CD14-positive monocyte (primary cell): ENCODE results near the gene STAP1. TPM values are rescaled to one million over a fixed set of nuclear protein-coding genes. Genes with fewer than 3 reads are reported as not detected.

Experiments
- DNase-seq, 3 donors: peaks; one replicate each; pipeline ENCODE4 v3.0.0-alpha.2; 2011 to 2022
- H2AFZ ChIP-seq: 2 replicates; pipeline ENCODE4 v1.6.0; 2012; ENCODE audit warnings: mild to moderate bottlenecking, low read depth, low read length, inconsistent platforms; ENCODE audit not compliant: insufficient read depth, poor library complexity, severe bottlenecking
- H3K27ac ChIP-seq, 2 donors: 1 replicate in 1 of 2; 2 replicates in 1 of 2; pipeline ENCODE4 v1.5.1; 2012 to 2013; ENCODE audit warnings: low read length in 2 of 2, control low read depth in 1 of 2, inconsistent platforms in 1 of 2, low read depth in 1 of 2, mild to moderate bottlenecking in 1 of 2
- H3K27me3 ChIP-seq, 2 donors: one replicate each; pipeline versions ENCODE4 v1.6.0 to v1.6.1; 2011 to 2013; ENCODE audit warnings: low read length in 2 of 2; ENCODE audit not compliant: control insufficient read depth in 2 of 2, insufficient read depth in 2 of 2
- H3K36me3 ChIP-seq, 2 donors: replicated peaks in 1 of 2; 1 replicate in 1 of 2; 2 replicates in 1 of 2; pipeline versions ENCODE4 v1.5.1 to v1.6.1; 2012 to 2013; ENCODE audit warnings: low read length in 2 of 2, control low read depth in 1 of 2, inconsistent platforms in 1 of 2, mild to moderate bottlenecking in 1 of 2; ENCODE audit not compliant: insufficient read depth in 2 of 2, control insufficient read depth in 1 of 2
- H3K4me1 ChIP-seq, 2 donors: 1 replicate in 1 of 2; 2 replicates in 1 of 2; pipeline versions ENCODE4 v1.5.1 to v1.6.1; 2012 to 2013; ENCODE audit warnings: low read length in 2 of 2, control low read depth in 1 of 2, inconsistent platforms in 1 of 2, mild to moderate bottlenecking in 1 of 2, moderate library complexity in 1 of 2; ENCODE audit not compliant: insufficient read depth in 2 of 2, control insufficient read depth in 1 of 2
- H3K4me2 ChIP-seq: replicated peaks from 2 replicates; pipeline ENCODE3; 2012; ENCODE audit warnings: low read length, moderate library complexity, mild to moderate bottlenecking; ENCODE audit not compliant: poor library complexity, severe bottlenecking; ENCODE audit errors: extremely low read depth
- H3K4me3 ChIP-seq, 3 experiments: fragments of 200-600 bp in 1 of 3; sonication (generic) in 1 of 3; replicated peaks in 1 of 3; 1 replicate in 2 of 3; 2 replicates in 1 of 3; pipeline ENCODE4 v1.5.1; 2011 to 2013; ENCODE audit warnings: low read length in 3 of 3, mild to moderate bottlenecking in 3 of 3, control low read depth in 2 of 3, low read depth in 2 of 3, inconsistent platforms in 1 of 3, moderate library complexity in 1 of 3
- H3K79me2 ChIP-seq: 2 replicates; pipeline ENCODE4 v1.6.0; 2012; ENCODE audit warnings: mild to moderate bottlenecking, control low read depth, inconsistent platforms, low read length, moderate library complexity; ENCODE audit not compliant: insufficient read depth
- H3K9ac ChIP-seq: 2 replicates; pipeline ENCODE4 v1.6.0; 2017; ENCODE audit warnings: low read length, mild to moderate bottlenecking; ENCODE audit not compliant: insufficient read depth, poor library complexity, severe bottlenecking
- H3K9me3 ChIP-seq, 2 donors: replicated peaks in 1 of 2; 1 replicate in 1 of 2; 2 replicates in 1 of 2; pipeline versions ENCODE4 v1.5.1 to v1.6.1; 2012 to 2013; ENCODE audit warnings: low read length in 2 of 2, control low read depth in 1 of 2; ENCODE audit not compliant: control insufficient read depth in 1 of 2, insufficient read depth in 1 of 2
- H4K20me1 ChIP-seq: 2 replicates; pipeline ENCODE4 v1.6.0; 2012; ENCODE audit warnings: mild to moderate bottlenecking, low read length, control low read depth, moderate library complexity; ENCODE audit not compliant: insufficient read depth
- H3K27ac Mint-ChIP-seq, 7 donors: one replicate each; pipeline ENCODE4 v1.8.0; 2020; ENCODE audit warnings: mild to moderate bottlenecking in 7 of 7, mixed read lengths in 7 of 7, moderate library complexity in 6 of 7, inconsistent platforms in 2 of 7
- H3K27me3 Mint-ChIP-seq, 3 donors: one replicate each; pipeline ENCODE4 v1.8.0; 2021 to 2022; ENCODE audit warnings: low read depth in 3 of 3, mild to moderate bottlenecking in 3 of 3, mixed read lengths in 3 of 3, moderate library complexity in 3 of 3, inconsistent platforms in 1 of 3
- H3K36me3 Mint-ChIP-seq, 2 donors: one replicate each; pipeline ENCODE4 v1.8.0; 2020; ENCODE audit warnings: mixed read lengths in 2 of 2, inconsistent platforms in 1 of 2, mild to moderate bottlenecking in 1 of 2
- H3K4me1 Mint-ChIP-seq: one replicate; pipeline ENCODE4 v1.8.0; 2020; ENCODE audit warnings: mild to moderate bottlenecking, mixed read lengths
- H3K4me3 Mint-ChIP-seq, 2 donors: one replicate each; pipeline ENCODE4 v1.8.0; 2020; ENCODE audit warnings: mild to moderate bottlenecking in 2 of 2, mixed read lengths in 2 of 2, moderate library complexity in 1 of 2
- H3K9me3 Mint-ChIP-seq, 7 donors: one replicate each; pipeline ENCODE4 v1.8.0; 2020 to 2022; ENCODE audit warnings: mixed read lengths in 7 of 7, mild to moderate bottlenecking in 6 of 7, moderate library complexity in 6 of 7, inconsistent platforms in 2 of 7
- WGBS: methylation state at CpG from one replicate; pipeline ENCODE4 v1.1.5; 2013; ENCODE audit warnings: missing lambda C conversion rate; ENCODE audit not compliant: insufficient coverage; 5-methylcytosine and 5-hydroxymethylcytosine counted together
- intact Hi-C, 2 donors: fragments of 100-400 bp; cut with micrococcal nuclease; formaldehyde crosslinking; loops; one replicate each; pipeline versions ENCODE4 v1.15.0 to v1.15.1; 2023
- polyA plus RNA-seq, 3 donors: library from polyadenylated mRNA; depleted of rRNA in 1 of 3; unstranded in 2 of 3; stranded (reverse) in 1 of 3; fragments of 300-500 nt in 2 of 3; fragments of >200 nt in 1 of 3; fragmentation: Illumina TruSeq in 2 of 3; gene quantifications; 1 replicate in 2 of 3; 2 replicates in 1 of 3; pipeline ENCODE4 v1.2.3, GENCODE V29; 2012 to 2021
- TF ChIP-seq, protein P1 (sequence below): fragments of 200-600 bp; IDR thresholded peaks from one replicate; pipeline ENCODE4 v1.8.0; 2022; ENCODE audit warnings: antibody characterized with exemption, mild to moderate bottlenecking

The STAP1 gene
- polyA plus RNA-seq, 3 donors, result 0.13 to 0.14 TPM; not detected in 1

DNA sequence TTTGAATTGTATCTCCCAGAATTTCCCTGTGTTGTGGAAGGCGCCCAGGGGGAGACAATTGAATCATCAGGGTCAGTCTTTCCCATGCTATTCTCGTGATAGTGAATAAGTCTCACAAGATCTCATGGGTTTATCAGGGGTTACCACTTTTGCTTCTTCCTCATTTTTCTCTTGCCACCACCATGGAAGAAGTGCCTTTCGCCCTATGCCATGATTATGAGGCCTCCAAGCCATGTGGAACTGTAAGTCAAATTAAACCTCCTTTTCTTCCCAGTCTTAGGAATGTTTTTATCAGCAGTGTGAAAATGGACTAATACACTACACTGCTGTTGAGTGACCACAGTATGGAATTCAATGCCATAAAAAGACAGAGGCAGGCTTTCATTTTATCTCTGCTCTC lies 25.4 kb upstream of the STAP1 start:
- peaks cover 10 to 14% of the 10 kb centered on the region in 2 donors for H3K9me3 ChIP-seq
- no peak overlapping the region for H3K9ac ChIP-seq
- TF ChIP-seq, protein P1, sequence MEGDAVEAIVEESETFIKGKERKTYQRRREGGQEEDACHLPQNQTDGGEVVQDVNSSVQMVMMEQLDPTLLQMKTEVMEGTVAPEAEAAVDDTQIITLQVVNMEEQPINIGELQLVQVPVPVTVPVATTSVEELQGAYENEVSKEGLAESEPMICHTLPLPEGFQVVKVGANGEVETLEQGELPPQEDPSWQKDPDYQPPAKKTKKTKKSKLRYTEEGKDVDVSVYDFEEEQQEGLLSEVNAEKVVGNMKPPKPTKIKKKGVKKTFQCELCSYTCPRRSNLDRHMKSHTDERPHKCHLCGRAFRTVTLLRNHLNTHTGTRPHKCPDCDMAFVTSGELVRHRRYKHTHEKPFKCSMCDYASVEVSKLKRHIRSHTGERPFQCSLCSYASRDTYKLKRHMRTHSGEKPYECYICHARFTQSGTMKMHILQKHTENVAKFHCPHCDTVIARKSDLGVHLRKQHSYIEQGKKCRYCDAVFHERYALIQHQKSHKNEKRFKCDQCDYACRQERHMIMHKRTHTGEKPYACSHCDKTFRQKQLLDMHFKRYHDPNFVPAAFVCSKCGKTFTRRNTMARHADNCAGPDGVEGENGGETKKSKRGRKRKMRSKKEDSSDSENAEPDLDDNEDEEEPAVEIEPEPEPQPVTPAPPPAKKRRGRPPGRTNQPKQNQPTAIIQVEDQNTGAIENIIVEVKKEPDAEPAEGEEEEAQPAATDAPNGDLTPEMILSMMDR, result no peak
- H3K27ac Mint-ChIP-seq, result no peak overlapping the region
- H3K4me3 ChIP-seq, result no peak overlapping the region
- no CpG with 5 or more reads among the region's 3 CpGs for WGBS
- H3K27me3 ChIP-seq, result no peaks in the 10 kb centered on the region
- H2AFZ ChIP-seq, result no peak overlapping the region
- no peaks in the 10 kb centered on the region for H3K4me1 ChIP-seq
- H3K27ac ChIP-seq, result no peak overlapping the region
- peaks cover 1% of the 10 kb centered on the region for H3K4me1 Mint-ChIP-seq
- intact Hi-C loops, result no loop called here
- no peak overlapping the region for H3K4me2 ChIP-seq
- H3K36me3 ChIP-seq, result peaks cover 90 to 91% of the 10 kb centered on the region in 2 donors
- H3K4me3 Mint-ChIP-seq, result no peak overlapping the region
- DNase-seq, result no peak
- H3K9me3 Mint-ChIP-seq, result peaks cover 9 to 21% (median 17%) of the 10 kb centered on the region in 7 donors
- H3K36me3 Mint-ChIP-seq, result peaks cover 80 to 94% of the 10 kb centered on the region in 2 donors
- H3K27me3 Mint-ChIP-seq, result no peaks in the 10 kb centered on the region
- no peaks in the 10 kb centered on the region for H4K20me1 ChIP-seq
- peaks cover 68% of the 10 kb centered on the region for H3K79me2 ChIP-seq

DNA sequence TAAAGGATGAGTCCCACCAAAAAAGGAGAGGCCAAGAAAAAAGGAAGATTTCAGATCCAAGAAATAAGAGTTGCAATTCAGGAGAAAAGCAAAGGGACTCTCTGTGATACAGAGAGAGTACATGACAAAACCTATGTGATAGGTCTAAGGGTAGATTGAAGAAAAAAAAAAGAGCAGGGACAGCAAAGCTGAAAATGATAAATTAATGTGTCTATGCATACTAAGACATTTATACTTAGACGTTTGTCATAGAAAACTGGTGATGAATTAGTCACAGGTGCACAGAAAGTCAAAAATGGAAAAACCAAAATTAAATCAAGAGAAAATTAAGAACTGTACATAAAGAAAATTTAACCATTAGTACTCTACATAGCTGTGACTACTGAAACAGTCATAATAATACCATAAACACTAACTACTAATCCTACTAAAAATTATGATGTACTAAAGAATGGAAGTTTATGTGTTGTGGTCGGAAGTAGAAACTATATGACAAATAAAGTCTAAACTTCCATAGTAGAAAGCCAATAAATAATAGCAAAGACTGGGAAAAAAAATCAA lies 23.2 kb upstream of the STAP1 start:
- Histone ChIP-seq H3K79me2 (peaks cover 59% of the 10 kb centered on the region), H4K20me1 (no peaks in the 10 kb centered on the region), H3K4me3 (no peak overlapping the region), H3K4me2 (no peak overlapping the region), H3K9me3 (peaks cover 10 to 14% of the 10 kb centered on the region in 2 donors), H3K4me1 (no peaks in the 10 kb centered on the region), H3K9ac (no peak overlapping the region), H3K27ac (no peak overlapping the region), H3K36me3 (peaks cover 89 to 93% of the 10 kb centered on the region in 2 donors), H2AFZ (no peak overlapping the region), H3K27me3 (no peaks in the 10 kb centered on the region)
- intact Hi-C loops, result no loop called here
- Mint-ChIP-seq H3K27ac (no peak overlapping the region), H3K9me3 (peaks cover 9 to 21% (median 17%) of the 10 kb centered on the region in 7 donors), H3K4me3 (no peak overlapping the region), H3K4me1 (peaks cover 1% of the 10 kb centered on the region), H3K36me3 (peaks cover 80 to 94% of the 10 kb centered on the region in 2 donors), H3K27me3 (no peaks in the 10 kb centered on the region)
- DNase-seq, result no peak
- TF ChIP-seq, protein P1, result no peak
- whole genome bisulfite sequencing, result no CpG with 5 or more reads among the region's 2 CpGs
